ENCODE results near the gene TUBGCP6.

The TUBGCP6 gene

GRCh38 chr22:50244420-50245213, at the start of gene TUBGCP6:
Gene TUBGCP6 (minus strand): TSS chr22:50245023. CDS start chr22:50244459, 564 bp downstream.
- peak; percentile 88 to 89 for DNase-seq (ENCODE audit: low read depth in 1 of 2, low spot score in 1 of 2)

- DNase-seq (ENCODE audit: low read depth in 1 of 2, low spot score in 1 of 2): no peak
Observed at GRCh38 chr22:50294319-50294656, 49.5 kb upstream of the TUBGCP6 start.

GRCh38 chr22:50293441-50294318, 48.9 kb upstream of the TUBGCP6 start:
- no peak for DNase-seq (ENCODE audit: low read depth in 1 of 2, low spot score in 1 of 2)

GRCh38 chr22:50292643-50293440, 48.0 kb upstream of the TUBGCP6 start:
- no peak for DNase-seq (ENCODE audit: low read depth in 1 of 2, low spot score in 1 of 2)

GRCh38 chr22:50289942-50290630, 45.3 kb upstream of the TUBGCP6 start:
- DNase-seq (ENCODE audit: low read depth in 1 of 2, low spot score in 1 of 2): no peak

DNA sequence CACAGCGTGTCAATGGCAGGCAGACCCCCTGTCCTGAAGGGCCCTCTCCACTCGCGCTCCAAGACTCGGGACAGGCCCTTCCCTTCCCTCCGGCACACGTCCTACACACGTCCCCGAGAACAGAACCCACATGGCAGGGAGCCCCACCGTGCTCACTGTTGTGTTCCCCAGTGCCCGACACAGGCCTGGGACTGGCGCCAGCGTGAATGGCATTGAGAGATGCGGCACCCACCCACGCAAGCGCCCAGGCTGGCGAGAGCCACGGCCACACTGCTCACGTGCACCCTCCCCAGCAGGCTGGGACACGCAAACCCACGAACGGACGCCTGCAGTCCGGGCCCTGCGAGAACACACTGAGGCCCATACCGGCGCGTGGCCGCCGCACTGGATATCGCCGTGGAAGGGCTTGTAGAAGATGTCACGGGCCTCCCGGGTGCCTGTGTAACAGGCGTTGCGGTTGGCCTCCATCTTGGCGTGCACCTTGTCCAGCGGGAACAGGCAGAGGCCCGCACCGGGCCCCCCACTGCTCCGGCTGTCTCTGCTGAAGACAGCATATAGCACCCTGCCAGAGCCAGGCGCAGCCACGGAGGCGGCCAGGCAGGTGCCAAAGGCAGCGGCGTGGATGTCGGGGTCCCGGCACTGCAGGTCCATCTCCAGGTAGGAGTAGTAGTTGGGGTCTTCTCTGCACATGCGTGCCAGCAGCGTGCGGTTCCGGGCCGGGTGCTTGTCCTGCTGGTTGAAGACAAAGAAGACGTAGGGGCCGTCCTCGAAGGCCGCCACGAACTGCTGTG, 44.5 kb upstream of the TUBGCP6 start:
- DNase-seq (ENCODE audit: low read depth in 1 of 2, low spot score in 1 of 2): no peak

- DNase-seq (ENCODE audit: low read depth in 1 of 2, low spot score in 1 of 2): no peak
Observed at GRCh38 chr22:50287731-50288130, 42.9 kb upstream of the TUBGCP6 start.

DNA sequence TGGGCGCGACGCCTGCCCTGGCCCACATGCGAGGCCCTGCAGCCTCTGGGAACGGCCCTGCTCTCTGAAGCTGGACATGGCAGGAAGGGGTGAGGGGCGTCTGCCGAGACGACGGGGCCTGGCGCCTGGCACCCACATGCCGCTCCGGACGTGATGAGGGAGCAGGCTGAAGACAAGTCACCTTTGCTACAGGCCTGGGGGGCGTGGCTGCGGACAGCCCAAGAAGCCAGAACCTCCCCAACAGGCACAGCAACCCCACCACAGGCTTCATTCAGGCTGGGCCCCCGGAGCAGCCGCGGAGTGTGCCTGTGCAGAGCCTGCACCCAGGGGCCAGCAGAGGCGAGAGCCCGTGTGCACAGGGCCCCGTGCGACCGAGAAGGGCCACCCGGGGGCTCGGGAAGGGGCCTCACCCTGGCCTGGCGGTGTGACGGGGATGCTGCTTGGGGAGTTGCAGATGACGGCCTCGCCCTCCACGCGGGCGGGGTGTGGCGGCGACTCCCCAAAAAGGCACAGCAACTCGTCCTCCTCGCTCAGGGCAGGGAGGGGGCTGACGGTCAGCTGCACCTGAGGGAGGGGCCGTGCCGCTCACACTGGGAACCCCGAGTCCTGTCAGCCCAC, 42.0 kb upstream of the TUBGCP6 start:
- no peak for DNase-seq (ENCODE audit: low read depth in 1 of 2, low spot score in 1 of 2)

DNA sequence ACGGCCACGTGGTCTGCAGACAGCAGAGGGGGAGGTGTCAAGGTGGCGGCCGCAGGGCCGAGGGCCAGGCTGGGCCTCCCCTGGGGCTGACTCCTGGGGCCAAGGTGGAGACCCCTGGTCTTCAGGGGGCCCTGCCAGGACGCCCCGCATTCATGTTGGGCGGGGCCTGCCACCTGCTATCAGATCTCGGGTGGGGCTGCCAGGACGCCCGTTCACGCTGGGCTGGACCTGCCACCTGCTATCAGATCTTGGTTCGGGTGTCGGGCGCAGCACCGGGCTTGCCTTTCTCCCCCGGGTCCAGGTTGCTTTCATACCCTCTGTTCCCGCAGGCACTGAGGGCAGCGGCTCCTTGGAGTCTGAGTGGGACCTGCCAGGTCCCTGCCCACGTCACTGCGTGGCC, 41.5 kb upstream of the TUBGCP6 start:
- DNase-seq (ENCODE audit: low read depth in 1 of 2, low spot score in 1 of 2): no peak

DNA sequence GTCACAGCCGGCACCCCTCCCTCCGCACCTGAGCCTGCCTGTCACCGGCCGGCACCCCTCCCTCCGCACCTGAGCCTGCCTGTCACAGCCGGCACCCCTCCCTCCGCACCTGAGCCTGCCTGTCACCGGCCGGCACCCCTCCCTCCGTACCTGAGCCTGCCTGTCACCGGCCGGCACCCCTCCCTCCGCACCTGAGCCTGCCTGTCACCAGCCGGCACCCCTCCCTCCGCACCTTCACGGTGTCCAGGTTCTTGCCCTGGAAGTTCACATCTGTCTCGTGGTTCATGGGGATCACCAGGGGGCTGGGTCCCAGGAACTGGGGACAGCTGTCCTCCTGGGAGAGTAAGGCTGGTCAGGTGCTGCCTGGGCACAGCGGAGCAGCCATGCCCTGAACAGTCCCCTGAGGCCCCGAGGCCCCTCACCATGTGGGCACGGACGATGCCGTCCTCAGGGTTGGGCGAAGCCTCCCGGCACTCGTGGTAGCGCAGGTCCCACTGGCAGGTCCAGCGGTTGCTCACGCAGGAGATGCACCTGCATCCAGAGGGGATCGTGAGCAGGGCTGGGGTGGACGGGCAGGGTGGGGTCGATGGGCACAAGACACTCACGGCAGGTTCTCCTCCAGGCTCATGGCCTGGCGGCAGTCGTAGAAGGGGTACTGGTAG, 40.9 kb upstream of the TUBGCP6 start:
- DNase-seq (ENCODE audit: low read depth in 1 of 2, low spot score in 1 of 2): no peak

DNA sequence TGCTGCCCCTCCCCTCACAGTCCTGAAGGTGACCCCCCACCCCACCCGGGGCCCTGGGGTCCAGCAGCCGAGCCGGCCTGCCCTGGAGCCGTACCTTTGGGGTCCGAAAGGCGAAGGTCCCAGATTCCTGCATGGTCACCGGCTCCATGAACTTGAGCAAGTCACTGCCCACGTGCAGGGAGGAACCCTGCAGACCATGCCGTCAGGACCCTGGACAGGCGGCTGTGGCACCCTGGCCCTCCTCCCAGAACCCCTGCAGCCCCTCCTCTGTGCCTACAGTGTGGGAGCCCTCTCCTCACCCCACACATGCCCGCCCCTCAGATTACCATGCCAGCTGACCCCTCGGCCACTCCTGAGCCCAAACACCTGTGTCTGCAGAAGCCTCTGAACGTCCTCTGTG, 39.7 kb upstream of the TUBGCP6 start:
- DNase-seq (ENCODE audit: low read depth in 1 of 2, low spot score in 1 of 2): no peak

DNA sequence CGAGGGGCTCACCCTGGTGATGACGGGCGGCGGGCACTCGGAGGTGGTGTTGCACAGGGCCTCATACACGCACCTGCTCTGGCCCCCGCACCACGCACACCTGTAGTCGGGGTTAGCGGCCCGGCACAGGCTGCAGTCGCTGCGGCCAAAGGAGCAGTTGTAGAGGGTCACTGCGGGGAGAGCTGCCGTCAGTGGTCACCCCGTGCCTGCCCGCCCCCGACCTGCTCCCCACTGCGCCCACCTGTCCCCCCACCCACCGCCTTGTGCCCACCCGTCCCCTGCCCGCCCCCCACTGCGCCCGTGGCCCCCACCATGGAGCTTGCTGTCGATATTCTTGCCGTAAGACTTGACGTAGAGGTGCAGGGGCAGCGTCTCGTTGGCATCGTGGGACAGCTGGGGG, 39.0 kb upstream of the TUBGCP6 start:
- no peak for DNase-seq (ENCODE audit: low read depth in 1 of 2, low spot score in 1 of 2)

DNA sequence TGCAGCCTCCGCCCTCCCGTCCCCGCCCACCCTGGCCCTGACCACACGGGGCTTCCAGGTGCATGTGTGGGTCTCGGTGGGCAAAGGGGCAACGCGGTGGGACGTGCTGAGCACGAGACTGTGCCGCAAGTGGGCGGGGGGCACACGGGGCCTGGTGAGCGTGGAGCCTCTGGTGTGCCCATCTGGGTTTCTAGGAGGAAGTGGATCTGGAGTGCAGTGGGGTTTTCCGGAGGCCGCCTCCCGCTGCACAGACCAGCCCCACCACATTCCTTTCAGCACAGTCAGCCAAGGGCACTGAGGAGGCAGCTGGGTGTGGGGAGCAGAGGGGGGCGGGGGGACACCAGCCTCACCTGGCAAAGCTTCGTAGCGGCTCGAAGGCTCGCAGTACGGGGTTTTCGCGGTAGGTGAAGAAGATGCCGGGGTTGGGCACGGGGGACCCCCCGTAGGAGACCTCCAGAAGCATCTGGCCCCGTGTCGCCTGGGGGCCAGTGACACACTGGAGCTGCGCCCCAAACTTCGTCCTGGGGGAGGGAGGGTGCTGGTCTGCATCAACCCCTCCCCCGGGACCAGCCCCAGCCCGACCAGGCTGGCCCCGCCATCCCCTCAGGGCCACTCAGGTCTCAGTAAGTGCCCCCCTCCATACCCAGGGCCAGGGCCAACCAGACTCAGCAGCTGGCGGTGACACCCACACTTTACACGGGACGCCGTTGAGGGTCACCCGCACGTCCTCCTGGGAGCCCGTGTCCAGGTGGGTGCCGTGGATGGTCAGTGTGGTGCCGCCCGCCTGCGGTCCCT, 37.7 kb upstream of the TUBGCP6 start:
- no peak for DNase-seq (ENCODE audit: low read depth in 1 of 2, low spot score in 1 of 2)

DNA sequence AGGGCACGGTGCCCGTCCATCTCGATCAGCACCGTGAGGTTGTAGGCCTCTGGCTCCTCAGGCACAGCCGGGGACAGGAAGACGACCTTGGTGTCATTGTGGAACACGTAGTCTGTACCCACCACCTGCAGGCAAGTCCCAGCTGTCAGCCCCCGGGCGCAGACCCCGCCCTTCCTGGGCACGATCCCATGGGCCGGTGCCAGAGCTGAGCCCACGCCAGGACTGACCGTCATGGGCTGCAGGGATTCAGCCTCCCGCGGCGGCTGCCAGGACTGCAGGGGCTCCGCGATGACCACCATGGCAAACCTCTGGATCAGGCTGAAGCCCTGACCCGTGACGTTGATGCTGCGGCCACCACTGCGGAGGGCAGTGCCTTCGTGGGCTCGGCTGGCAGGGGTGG, 37.1 kb upstream of the TUBGCP6 start:
- no peak for DNase-seq (ENCODE audit: low read depth in 1 of 2, low spot score in 1 of 2)

- no peak for DNase-seq (ENCODE audit: low read depth in 1 of 2, low spot score in 1 of 2)
Observed at GRCh38 chr22:50281384-50281760, 36.5 kb upstream of the TUBGCP6 start.

- DNase-seq (ENCODE audit: low read depth in 1 of 2, low spot score in 1 of 2): no peak
Observed at GRCh38 chr22:50280708-50281383, 36.0 kb upstream of the TUBGCP6 start.

- DNase-seq (ENCODE audit: low read depth in 1 of 2, low spot score in 1 of 2): no peak
Observed at GRCh38 chr22:50280022-50280707, 35.3 kb upstream of the TUBGCP6 start.
